RWPE1 (cell line): Measurements from ENCODE around the gene CLEC7A.

Experiments
- CTCF ChIA-PET: fragments of 350-600 bp; sonication (Branson Sonifier 250); formaldehyde crosslinking; extraction: SDS; loops from one replicate; lab custom pipeline; 2021; lab: Yijun Ruan, JAX
- POLR2A ChIA-PET: fragments of 400-600 bp; formaldehyde crosslinking; extraction: SDS; loops from one replicate; lab custom pipeline; 2020; ENCODE audit warnings: antibody characterized with exemption; ENCODE audit not compliant: low non-redundant PET; lab: Yijun Ruan, JAX
- DNase-seq: peaks from one replicate; pipeline ENCODE4 v3.0.0; 2012; ENCODE audit warnings: low spot score
- H3K27ac ChIP-seq: fragments of 450-650 bp; 2 replicates; pipeline ENCODE4 v1.5.1; 2017
- CTCF ChIP-seq: fragments of 450-650 bp; conservative IDR thresholded peaks from 2 replicates; pipeline ENCODE4 v1.5.1; 2017; ENCODE audit warnings: low read depth, mild to moderate bottlenecking

Gene CLEC7A

DNA sequence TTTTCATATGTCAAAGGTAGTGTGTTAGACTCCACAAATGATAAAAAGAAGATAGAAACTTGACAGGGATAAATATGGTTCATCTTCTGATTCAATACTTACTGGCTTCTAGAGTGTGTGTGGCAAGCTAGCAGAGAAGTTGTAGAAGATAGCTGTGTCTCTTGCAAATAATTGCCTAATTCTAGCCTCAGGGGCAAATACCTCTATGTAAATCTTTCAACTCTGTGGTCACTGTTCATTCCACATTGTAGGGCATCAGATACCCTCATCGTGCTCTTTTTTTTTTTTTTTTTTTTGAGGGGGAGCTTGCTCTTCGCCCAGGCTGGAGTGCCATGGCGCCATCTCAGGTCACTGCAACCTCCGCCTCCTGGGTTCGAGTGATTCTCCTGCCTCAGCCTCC is 40.2 kb upstream of the CLEC7A start:
- DNase-seq, result peak; percentile 51
- ChIA-PET POLR2A (no interaction called here), CTCF (no interaction called here)
- no peak overlapping the region for H3K27ac ChIP-seq
- TF ChIP-seq CTCF, result no peak

GRCh38 chr12:10169104-10169503 is 39.1 kb upstream of the CLEC7A start:
- POLR2A ChIA-PET, result no interaction called here

DNA sequence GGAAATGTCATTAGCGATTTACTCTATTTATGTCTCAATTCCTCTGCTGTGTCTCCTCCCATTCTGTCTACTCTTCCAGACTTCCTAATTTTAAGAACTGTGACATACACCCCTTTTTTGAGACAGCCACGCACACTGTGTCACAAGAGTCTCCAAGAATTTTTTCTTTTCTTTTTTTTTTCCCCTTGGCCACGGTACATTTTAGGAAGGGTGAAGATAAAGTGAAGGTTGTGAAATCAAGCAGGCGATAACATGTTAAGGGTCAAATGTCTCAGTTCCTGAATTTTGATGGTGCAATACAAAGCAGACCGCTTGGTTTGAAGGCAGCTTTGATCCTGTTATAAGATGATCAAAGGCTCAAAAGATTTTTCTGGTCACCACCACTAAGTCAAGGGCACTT is 37.6 kb upstream of the CLEC7A start:
- no peak for TF ChIP-seq CTCF
- POLR2A ChIA-PET, result no interaction called here
- CTCF ChIA-PET, result no interaction called here
- H3K27ac ChIP-seq, result no peak overlapping the region
- no peak for DNase-seq

More at GRCh38 chr12:10169104-10169503, 39.1 kb upstream of the CLEC7A start:
- no peak overlapping the region for H3K27ac ChIP-seq
- no peak for DNase-seq
- CTCF ChIA-PET, result interaction anchor here (0.6 to 1.2 kb wide), 2 partner anchors 16 to 22 kb away, joined by 3 to 5 read pairs; no protein-coding TSS in a partner anchor
- no peak for TF ChIP-seq CTCF

GRCh38 chr12:10165421-10165820 is 35.4 kb upstream of the CLEC7A start:
- POLR2A ChIA-PET, result no interaction called here
- no peak for DNase-seq
- CTCF ChIA-PET, result interaction anchor here (0.6 kb wide), 1 partner anchor 24 kb away, joined by 4 read pairs; no protein-coding TSS in a partner anchor
- no peak for TF ChIP-seq CTCF
- no peak overlapping the region for H3K27ac ChIP-seq

GRCh38 chr12:10163084-10163483 is 33.1 kb upstream of the CLEC7A start:
- CTCF ChIA-PET, result no interaction called here

DNA sequence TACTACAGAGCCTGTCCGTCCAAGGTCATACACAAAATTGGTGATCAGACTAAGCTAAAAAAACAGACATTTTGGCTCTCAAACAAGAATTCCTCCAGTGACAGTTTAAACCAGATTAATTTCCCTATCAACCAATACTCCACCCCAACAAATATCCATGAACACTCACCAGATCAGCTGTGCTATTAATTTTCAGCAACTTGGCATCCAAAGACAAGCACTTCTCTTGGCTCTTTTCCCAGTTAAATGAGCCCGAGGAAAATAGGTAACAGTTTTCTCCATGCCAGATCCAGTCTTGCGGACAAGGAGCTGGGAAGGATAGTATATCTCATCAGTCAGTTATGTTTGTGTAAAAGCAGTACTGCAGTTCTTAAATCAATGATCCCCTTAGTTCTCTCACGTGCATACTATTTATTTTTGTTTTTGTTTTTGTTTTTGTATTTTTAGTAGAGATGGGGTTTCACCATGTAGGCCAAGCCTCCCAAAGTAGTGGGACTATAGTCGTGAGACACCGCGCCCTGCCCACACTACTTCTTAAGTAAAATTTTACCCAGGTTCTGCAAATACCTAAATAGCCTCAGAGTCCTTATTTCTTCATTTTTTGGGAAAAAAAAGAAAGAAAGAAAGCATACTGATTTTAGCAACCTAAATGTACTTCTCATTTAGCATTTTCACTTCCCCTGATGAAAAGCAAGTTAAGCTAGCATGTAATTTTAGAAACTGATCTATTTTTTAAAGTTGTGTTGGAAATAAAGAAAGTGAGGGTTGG is 30.8 kb upstream of the CLEC7A start:
- POLR2A ChIA-PET, result interaction anchor here (0.7 kb wide), 1 partner anchor 87 kb away, joined by 3 read pairs; no protein-coding TSS in a partner anchor
- DNase-seq, result no peak
- H3K27ac ChIP-seq, result no peak overlapping the region
- CTCF ChIA-PET, result interaction anchor here (1.0 kb wide), 1 partner anchor 7 kb away, joined by 5 read pairs; no protein-coding TSS in a partner anchor
- TF ChIP-seq CTCF, result no peak

More at GRCh38 chr12:10163084-10163483, 33.1 kb upstream of the CLEC7A start:
- DNase-seq, result no peak
- POLR2A ChIA-PET, result no interaction called here
- H3K27ac ChIP-seq, result no peak overlapping the region
- TF ChIP-seq CTCF, result no peak
